Non-pigmented ciliary epithelial cell (primary cell): Measurements from ENCODE around the gene RPL15.

Experiments used
- DNase-seq: peaks from one replicate; pipeline ENCODE4 v3.0.0-alpha.2; 2010; ENCODE audit warnings: low read depth

The RPL15 gene

GRCh38 chr3:23961913-23962312, 45.0 kb downstream of the RPL15 start:
- DNase-seq = no peak

DNA sequence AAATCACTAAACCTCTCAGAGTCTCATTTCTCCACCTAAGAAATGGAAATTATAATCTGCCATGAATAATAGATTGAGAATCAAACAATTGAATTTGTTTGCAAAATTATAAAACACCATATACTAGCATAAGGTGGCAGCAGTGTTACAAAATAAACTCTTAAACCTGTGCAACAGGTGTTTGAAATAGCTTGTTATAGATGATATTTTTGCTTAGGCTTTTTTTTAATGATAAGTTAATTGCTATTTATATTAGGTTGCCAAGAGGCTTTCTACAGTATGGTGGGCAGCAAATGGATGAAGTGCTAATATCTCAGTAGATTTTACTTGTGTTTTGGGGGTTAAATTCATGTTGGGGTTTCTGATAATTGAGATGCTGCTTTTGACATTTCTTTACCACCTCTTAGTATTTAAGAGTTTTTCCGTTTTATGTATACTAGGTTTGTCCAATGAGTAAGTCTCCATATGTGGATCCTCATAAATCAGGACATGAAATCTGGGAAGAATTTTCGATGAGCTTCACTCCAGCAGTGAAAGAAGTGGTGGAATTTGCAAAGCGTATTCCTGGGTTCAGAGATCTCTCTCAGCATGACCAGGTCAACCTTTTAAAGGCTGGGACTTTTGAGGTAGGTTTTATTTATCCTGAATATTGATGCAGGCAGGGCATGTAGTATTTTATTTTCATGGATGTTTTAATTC, 47.8 kb downstream of the RPL15 start:
- no peak for DNase-seq

DNA sequence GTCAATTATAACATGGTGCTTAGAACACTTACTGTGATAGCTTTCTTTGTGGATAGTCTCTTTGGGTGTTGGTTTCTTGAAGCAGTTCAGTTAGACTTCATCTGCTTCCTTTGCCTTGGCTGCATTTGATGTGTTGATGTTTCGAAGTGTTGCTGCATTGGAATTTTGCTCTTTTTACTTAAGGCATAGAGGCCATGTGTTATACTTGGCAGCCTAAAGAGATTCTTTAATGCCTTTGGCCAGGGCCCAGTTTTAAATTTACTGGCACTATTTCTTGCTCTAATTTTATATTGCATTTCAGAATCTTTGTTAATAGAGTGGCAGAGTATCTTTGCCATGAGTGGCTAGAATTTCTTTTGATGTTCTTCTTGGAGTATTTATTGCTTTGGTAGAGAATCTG, 49.4 kb downstream of the RPL15 start:
- DNase-seq = no peak

- DNase-seq = no peak
Observed at GRCh38 chr3:23968463-23969184, 51.7 kb downstream of the RPL15 start.

DNA sequence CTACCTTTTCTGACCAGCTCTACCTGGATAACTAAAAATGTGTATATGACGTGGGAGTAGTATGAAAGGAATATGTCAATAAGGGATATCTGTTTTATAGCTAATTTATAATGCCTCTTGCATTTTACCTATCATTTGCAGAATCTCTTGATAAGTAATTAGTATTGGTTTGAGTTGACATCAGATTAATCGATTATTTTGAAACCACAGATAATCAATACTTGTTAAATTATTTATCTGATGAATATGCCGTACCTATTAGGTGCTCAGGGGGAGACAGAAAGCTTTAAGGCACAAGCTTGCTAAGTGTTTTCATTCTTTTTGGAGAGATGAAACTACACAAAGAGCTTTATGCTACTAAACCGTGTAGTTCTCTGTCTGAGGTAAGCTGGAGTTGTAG, 52.5 kb downstream of the RPL15 start:
- no peak for DNase-seq
